ENCODE measurements around the gene GLB1L2.

GLB1L2 gene

DNA sequence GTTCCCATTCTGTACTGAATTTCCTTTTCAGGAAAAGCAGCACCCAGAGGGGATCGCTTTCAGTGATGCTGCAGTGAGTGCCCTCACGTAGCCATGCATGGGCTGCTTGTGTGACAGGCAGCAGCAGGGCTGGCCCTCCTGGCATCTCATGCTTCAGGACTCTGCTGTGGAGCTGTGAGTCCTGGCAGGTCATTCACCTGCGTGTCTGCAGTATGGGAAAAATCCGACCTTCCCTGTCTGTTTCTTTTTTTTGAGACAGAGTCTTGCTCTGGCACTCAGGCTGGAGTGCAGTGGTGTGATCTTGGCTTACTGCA lies 13.4 kb downstream of the GLB1L2 start:
- no peak for DNase-seq (ENCODE audit: insufficient read length, low spot score)
- FAIRE-seq: no peak
- TF ChIP-seq TAF1 (IDR thresholded peaks at IDR 0.05; ENCODE audit: low read depth, low read length): no peak
- TF ChIP-seq POLR2AphosphoS5 (IDR thresholded peaks at IDR 0.05; ENCODE audit: low read depth, low read length): no peak
- no peak for TF ChIP-seq POU2F2 (IDR thresholded peaks at IDR 0.05; ENCODE audit: low read depth, low read length)
- no peak for TF ChIP-seq POLR2A (IDR thresholded peaks at IDR 0.05; ENCODE audit: low read depth, low read length)
- no peak for TF ChIP-seq SPI1 (IDR thresholded peaks at IDR 0.05; ENCODE audit: low read depth, low read length)
- TF ChIP-seq PAX5 (IDR thresholded peaks at IDR 0.05; ENCODE audit: insufficient read depth, low read length, severe bottlenecking): no peak

DNA sequence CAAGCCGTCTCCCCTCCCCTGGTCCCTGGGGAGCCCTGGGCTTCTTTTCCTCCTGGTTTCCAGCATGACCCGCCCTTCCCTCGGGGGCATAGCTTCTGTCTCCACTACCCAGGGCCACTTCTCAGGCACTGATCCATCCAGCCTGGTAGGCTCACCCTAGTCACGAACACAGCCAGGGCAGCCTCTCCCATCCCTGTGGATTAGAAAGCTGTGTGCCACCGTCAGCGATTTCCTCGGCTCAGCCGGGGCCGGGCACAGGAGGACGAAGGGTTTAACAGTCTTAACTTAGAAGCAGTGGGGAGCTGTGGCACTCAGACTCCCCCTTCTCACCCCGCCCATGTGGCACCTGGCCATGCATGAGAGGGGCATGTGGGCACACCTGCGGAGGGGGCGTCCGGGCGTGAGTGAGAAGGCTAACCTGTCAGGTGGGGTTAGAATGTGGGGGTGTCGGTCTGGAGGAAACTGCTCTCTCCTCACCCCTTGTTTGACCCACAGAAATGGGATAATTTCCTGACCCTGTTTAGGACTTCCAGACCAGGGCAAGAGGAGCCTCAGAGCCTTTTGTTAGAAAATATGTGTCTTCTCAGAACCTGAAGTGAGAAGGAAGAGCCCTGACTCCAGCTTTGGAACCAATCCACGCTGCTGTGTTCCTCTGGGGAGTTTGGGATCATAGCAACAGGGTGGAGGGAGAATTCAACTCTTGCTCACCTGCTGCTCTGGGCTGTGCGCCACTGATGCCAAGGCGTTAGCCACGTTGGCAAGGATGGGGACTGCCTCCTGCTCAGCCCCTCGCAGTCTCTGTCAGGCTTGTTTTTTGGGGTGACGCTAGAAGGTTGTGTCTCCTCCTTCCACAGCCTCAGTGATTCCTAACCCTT lies 14.6 kb downstream of the GLB1L2 start:
- no peak for DNase-seq (ENCODE audit: insufficient read length, low spot score)
- no peak for FAIRE-seq
- TF ChIP-seq POLR2AphosphoS5 (IDR thresholded peaks at IDR 0.05; ENCODE audit: low read depth, low read length) (no peak), SPI1 (IDR thresholded peaks at IDR 0.05; ENCODE audit: low read depth, low read length) (no peak), POLR2A (IDR thresholded peaks at IDR 0.05; ENCODE audit: low read depth, low read length) (no peak), TAF1 (IDR thresholded peaks at IDR 0.05; ENCODE audit: low read depth, low read length) (no peak), POU2F2 (IDR thresholded peaks at IDR 0.05; ENCODE audit: low read depth, low read length) (no peak), PAX5 (IDR thresholded peaks at IDR 0.05; ENCODE audit: insufficient read depth, low read length, severe bottlenecking) (no peak)

DNA sequence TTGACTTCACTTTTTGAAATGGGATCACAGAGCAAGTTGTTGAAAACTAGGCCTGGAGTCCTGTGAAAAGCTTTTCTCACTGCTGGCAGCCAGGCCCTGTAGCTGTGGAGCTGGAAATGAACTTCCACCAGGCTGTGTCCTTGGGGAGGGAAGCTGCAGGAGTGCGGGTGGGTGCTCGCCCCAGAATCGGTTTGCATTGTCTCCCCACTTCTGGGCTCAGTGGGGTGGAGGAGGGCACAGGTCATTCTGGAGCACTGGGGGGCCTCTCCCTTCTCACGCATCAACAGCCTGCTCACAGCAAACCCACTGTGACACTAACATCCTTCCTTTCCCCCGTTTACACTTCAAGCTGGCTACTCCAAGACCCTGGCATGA lies 15.2 kb downstream of the GLB1L2 start:
- no peak for DNase-seq (ENCODE audit: insufficient read length, low spot score)
- no peak for FAIRE-seq
- no peak for TF ChIP-seq POU2F2 (IDR thresholded peaks at IDR 0.05; ENCODE audit: low read depth, low read length)
- no peak for TF ChIP-seq TAF1 (IDR thresholded peaks at IDR 0.05; ENCODE audit: low read depth, low read length)
- no peak for TF ChIP-seq SPI1 (IDR thresholded peaks at IDR 0.05; ENCODE audit: low read depth, low read length)
- no peak for TF ChIP-seq PAX5 (IDR thresholded peaks at IDR 0.05; ENCODE audit: insufficient read depth, low read length, severe bottlenecking)

DNA sequence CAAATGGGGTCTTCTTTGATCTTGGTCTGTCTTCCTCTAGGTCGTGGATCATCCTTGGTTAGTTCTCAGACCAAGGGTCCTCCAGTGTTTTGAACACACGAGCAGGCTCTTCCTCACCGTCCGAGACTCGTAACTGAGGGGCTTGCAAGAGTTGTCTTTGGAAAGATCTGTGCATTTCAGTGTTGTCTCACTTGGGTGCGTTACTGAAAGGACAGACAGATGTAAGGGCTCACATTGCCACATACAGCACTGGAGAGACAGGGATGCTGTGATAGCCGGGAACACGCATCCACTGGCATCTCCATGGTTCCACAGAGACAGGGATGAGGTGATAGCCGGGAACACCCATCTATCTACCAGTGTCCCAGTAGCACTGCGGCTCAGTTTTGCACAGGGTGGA lies 15.7 kb downstream of the GLB1L2 start:
- DNase-seq (ENCODE audit: insufficient read length, low spot score) (no peak), FAIRE-seq (no peak)
- TF ChIP-seq POLR2AphosphoS5 (IDR thresholded peaks at IDR 0.05; ENCODE audit: low read depth, low read length) (no peak), POU2F2 (IDR thresholded peaks at IDR 0.05; ENCODE audit: low read depth, low read length) (no peak), PAX5 (IDR thresholded peaks at IDR 0.05; ENCODE audit: insufficient read depth, low read length, severe bottlenecking) (no peak), TAF1 (IDR thresholded peaks at IDR 0.05; ENCODE audit: low read depth, low read length) (no peak), POLR2A (IDR thresholded peaks at IDR 0.05; ENCODE audit: low read depth, low read length) (no peak), SPI1 (IDR thresholded peaks at IDR 0.05; ENCODE audit: low read depth, low read length) (no peak)

DNA sequence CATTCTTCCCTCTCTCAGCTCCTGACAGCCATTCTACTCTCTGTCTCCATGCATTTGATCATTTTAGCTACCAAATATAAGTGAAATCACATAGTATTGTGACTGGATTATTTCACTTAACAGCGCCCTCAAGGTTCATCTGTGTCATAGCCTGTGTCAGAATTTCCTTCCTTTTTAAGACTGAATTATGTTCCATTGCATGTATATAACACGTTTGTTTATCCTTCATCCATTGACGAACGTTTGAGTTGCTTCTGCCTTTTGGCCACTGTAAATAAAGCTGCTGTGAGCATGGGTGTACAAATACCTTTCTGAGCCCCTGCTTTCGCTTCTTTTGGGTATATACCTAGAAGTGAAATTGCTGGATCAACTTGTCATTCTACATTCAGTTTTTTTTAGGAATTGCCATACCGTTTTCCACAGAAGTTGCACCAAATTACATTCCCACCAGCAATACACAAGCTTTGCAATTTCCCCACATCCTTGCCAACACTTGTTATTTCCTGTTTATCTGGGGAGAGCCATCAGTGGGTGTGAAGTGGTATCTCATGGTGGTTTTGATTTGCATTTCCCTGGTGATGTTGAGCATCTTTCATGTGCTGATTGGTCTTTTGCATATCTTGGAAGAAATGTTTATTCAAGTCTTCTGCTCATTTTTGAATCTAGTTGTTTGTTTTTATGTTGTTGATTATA lies 17.5 kb downstream of the GLB1L2 start:
- FAIRE-seq (no peak), DNase-seq (ENCODE audit: insufficient read length, low spot score) (no peak)
- TF ChIP-seq POLR2A (IDR thresholded peaks at IDR 0.05; ENCODE audit: low read depth, low read length) (no peak), TAF1 (IDR thresholded peaks at IDR 0.05; ENCODE audit: low read depth, low read length) (no peak), SPI1 (IDR thresholded peaks at IDR 0.05; ENCODE audit: low read depth, low read length) (no peak), POLR2AphosphoS5 (IDR thresholded peaks at IDR 0.05; ENCODE audit: low read depth, low read length) (no peak), PAX5 (IDR thresholded peaks at IDR 0.05; ENCODE audit: insufficient read depth, low read length, severe bottlenecking) (no peak), POU2F2 (IDR thresholded peaks at IDR 0.05; ENCODE audit: low read depth, low read length) (no peak)

DNA sequence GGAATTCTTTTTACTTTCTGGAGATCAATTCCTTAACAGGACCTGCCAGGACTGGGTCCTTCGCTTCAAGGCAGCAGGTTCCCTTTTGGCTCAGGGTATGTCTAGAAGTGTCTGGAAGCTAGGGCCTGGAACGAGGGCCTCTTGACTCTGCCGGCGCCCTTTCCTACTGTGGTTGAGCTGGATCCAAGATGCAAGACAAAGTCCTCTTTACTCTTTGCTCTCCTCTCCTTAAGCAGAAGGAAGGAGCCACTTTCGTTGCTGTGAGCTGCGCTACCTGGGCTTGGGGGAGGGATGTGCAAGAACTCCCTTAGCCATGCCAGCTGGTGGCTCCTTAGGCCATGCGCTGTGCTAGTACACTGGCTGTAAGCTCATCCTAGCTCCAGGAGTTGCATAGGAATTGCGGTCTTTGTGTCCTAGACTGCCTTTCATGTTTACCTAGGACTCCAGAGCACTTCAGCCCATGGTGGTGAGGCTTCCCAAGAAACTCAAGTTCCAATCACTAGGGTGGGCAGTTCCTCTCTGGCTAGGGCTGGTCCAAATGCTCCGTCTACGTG lies 18.1 kb downstream of the GLB1L2 start:
- FAIRE-seq (no peak), DNase-seq (ENCODE audit: insufficient read length, low spot score) (no peak)
- TF ChIP-seq POLR2A (IDR thresholded peaks at IDR 0.05; ENCODE audit: low read depth, low read length): no peak
- TF ChIP-seq TAF1 (IDR thresholded peaks at IDR 0.05; ENCODE audit: low read depth, low read length): no peak
- no peak for TF ChIP-seq PAX5 (IDR thresholded peaks at IDR 0.05; ENCODE audit: insufficient read depth, low read length, severe bottlenecking)
- no peak for TF ChIP-seq POU2F2 (IDR thresholded peaks at IDR 0.05; ENCODE audit: low read depth, low read length)
- TF ChIP-seq POLR2AphosphoS5 (IDR thresholded peaks at IDR 0.05; ENCODE audit: low read depth, low read length): no peak
- TF ChIP-seq SPI1 (IDR thresholded peaks at IDR 0.05; ENCODE audit: low read depth, low read length): no peak

DNA sequence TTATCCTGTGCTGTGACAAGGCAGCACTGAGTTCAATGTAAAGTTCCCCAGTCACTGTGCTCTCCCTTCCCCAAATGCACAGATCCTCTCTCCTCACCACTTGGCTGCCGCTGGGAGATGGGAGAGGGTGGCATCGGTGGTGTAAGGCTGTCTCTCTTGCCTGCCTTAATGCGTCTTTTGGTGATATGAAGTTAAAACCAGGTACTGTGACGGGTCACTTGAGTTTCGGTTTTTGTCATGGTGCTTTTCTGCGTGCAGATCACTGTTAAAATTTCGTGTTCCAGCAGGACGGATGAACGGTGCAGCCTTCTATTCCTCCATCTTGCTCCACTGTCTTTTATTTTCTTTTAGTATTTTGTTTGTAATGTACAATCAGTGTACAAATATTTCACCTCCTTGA lies 18.6 kb downstream of the GLB1L2 start:
- FAIRE-seq (no peak), DNase-seq (ENCODE audit: insufficient read length, low spot score) (no peak)
- no peak for TF ChIP-seq POLR2AphosphoS5 (IDR thresholded peaks at IDR 0.05; ENCODE audit: low read depth, low read length)
- no peak for TF ChIP-seq POLR2A (IDR thresholded peaks at IDR 0.05; ENCODE audit: low read depth, low read length)
- TF ChIP-seq POU2F2 (IDR thresholded peaks at IDR 0.05; ENCODE audit: low read depth, low read length): no peak
- TF ChIP-seq TAF1 (IDR thresholded peaks at IDR 0.05; ENCODE audit: low read depth, low read length): no peak
- TF ChIP-seq SPI1 (IDR thresholded peaks at IDR 0.05; ENCODE audit: low read depth, low read length): no peak

DNA sequence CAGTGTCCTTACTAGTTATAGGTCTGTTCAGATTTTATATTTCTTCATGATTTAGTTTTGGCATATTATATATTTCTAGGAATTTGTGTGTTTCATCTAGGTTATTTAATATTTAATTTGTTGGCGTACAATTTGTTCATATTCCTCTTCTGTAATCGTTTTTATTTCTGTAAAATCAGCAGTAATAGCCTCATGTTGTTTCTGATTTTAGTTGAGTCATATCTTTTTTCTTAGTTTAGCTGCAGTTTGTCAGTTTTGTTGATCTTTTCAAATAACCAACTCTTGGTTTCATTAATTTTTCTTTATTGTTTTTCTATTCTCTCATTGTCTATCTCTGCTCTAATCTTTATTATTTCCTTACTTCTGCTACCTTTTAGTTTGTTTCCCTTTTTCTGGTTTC lies 20.3 kb downstream of the GLB1L2 start:
- TF ChIP-seq PAX5 (IDR thresholded peaks at IDR 0.05; ENCODE audit: insufficient read depth, low read length, severe bottlenecking): no peak
- no peak for TF ChIP-seq POU2F2 (IDR thresholded peaks at IDR 0.05; ENCODE audit: low read depth, low read length)
- no peak for TF ChIP-seq TAF1 (IDR thresholded peaks at IDR 0.05; ENCODE audit: low read depth, low read length)
- TF ChIP-seq POLR2AphosphoS5 (IDR thresholded peaks at IDR 0.05; ENCODE audit: low read depth, low read length): no peak
- no peak for TF ChIP-seq SPI1 (IDR thresholded peaks at IDR 0.05; ENCODE audit: low read depth, low read length)
- no peak for TF ChIP-seq POLR2A (IDR thresholded peaks at IDR 0.05; ENCODE audit: low read depth, low read length)
- DNase-seq (ENCODE audit: insufficient read length, low spot score): no peak
- FAIRE-seq: no peak

DNA sequence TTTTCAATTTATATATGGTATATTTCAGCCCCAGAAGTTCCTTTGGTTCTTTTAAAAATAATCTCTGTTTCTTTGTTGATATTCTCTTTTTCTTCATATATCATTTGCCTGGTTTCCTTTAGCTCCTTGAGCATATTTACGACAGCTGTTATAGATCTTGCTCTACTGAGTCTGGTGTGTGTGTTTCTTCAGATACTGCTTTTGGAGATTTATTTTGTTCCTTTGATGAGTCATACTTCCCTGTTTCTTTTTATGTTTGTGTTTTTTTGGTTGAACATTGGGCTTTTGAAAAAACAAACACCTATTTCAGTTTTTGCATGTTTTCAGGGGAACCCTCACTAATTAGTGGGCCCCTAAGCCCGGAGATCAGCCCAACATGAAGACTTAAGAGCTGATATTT lies 23.3 kb downstream of the GLB1L2 start:
- DNase-seq (ENCODE audit: insufficient read length, low spot score) (no peak), FAIRE-seq (no peak)
- TF ChIP-seq TAF1 (IDR thresholded peaks at IDR 0.05; ENCODE audit: low read depth, low read length) (no peak), SPI1 (IDR thresholded peaks at IDR 0.05; ENCODE audit: low read depth, low read length) (no peak), POLR2A (IDR thresholded peaks at IDR 0.05; ENCODE audit: low read depth, low read length) (no peak), POLR2AphosphoS5 (IDR thresholded peaks at IDR 0.05; ENCODE audit: low read depth, low read length) (no peak), POU2F2 (IDR thresholded peaks at IDR 0.05; ENCODE audit: low read depth, low read length) (no peak)
